NCI-H82 treated with DMSO at 0.1 percent for 48 hours (cell line): Measurements from ENCODE around the gene LNPEP.
"Not testable (repeated sequence)": the region's sequence is repeated elsewhere in the genome, so short reads cannot be mapped to it uniquely, and the experiment has no call there.

Source experiments
- DNase-seq: peaks from one replicate; lab custom pipeline; 2025; ENCODE audit not compliant: unreplicated experiment; lab: John Stamatoyannopoulos, UW

Gene LNPEP

GRCh38 chr5:97046270-97046982 lies 110.5 kb downstream of the LNPEP start:
- DNase-seq, result no peak

- no peak for DNase-seq
These were observed 111.2 kb downstream of the LNPEP start for GRCh38 chr5:97047076-97047475.

GRCh38 chr5:97049175-97049574 lies 113.3 kb downstream of the LNPEP start:
- DNase-seq, result no peak

- no peak for DNase-seq
These were observed 120.4 kb downstream of the LNPEP start for GRCh38 chr5:97056263-97056662.

GRCh38 chr5:97062046-97062445 lies 126.2 kb downstream of the LNPEP start:
- no peak for DNase-seq

- DNase-seq, result no peak
These were observed 127.4 kb downstream of the LNPEP start for GRCh38 chr5:97063251-97063650.

- DNase-seq, result no peak
These were observed 129.6 kb downstream of the LNPEP start for GRCh38 chr5:97065475-97065874.

GRCh38 chr5:97067296-97067850 lies 131.5 kb downstream of the LNPEP start:
- DNase-seq, result no peak

GRCh38 chr5:97070234-97070633 lies 134.4 kb downstream of the LNPEP start:
- no peak for DNase-seq

GRCh38 chr5:97071101-97071500 lies 135.2 kb downstream of the LNPEP start:
- no peak for DNase-seq

GRCh38 chr5:97071993-97072392 lies 136.1 kb downstream of the LNPEP start:
- no peak for DNase-seq

GRCh38 chr5:97072696-97073095 lies 136.8 kb downstream of the LNPEP start:
- DNase-seq, result no peak

- no peak for DNase-seq
These were observed 137.5 kb downstream of the LNPEP start for GRCh38 chr5:97073420-97073819.

- DNase-seq, result no peak
These were observed 139.1 kb downstream of the LNPEP start for GRCh38 chr5:97074859-97075489.

GRCh38 chr5:97075649-97076048 lies 139.8 kb downstream of the LNPEP start:
- DNase-seq, result no peak

- no peak for DNase-seq
These were observed 140.2 kb downstream of the LNPEP start for GRCh38 chr5:97076098-97076497.

- DNase-seq, result no peak
These were observed 141.4 kb downstream of the LNPEP start for GRCh38 chr5:97077246-97077645.

GRCh38 chr5:97078958-97079743 lies 143.3 kb downstream of the LNPEP start:
- DNase-seq, result no peak

- not testable (repeated sequence) for DNase-seq
These were observed 149.0 kb downstream of the LNPEP start for GRCh38 chr5:97084782-97085458.

GRCh38 chr5:97085459-97086181 lies 149.7 kb downstream of the LNPEP start:
- no peak for DNase-seq
